ENCODE results near the gene ALK.

ALK gene

DNA sequence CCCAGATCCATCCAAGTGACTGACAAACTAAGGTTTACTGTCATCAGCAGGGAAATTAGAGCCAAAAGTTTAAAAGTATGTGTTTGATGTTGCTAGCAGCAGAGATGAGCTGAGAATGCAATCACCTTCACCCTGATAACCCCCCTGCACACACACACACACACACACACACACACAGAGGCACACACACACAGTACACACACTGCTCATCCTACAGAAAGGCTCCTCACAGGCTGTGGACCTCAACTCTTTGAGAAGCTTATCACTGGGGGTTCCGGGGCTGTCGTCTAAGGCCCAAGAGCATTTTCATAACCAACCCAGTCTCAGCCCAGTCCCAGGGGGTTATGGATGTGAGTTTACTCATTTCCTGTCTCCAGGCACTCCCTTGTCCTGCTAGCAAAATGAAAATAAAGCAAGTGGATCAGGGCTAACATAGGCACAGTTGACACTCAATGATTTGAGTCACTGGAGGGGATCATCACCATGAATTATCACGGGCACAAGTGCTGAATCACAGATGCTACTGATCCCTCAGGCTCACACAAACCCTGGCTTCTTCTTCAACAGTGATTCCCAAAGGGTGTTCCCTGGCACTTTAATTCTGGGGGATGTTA is 76.6 kb downstream of the ALK start:
- TF ChIP-seq, protein P1, sequence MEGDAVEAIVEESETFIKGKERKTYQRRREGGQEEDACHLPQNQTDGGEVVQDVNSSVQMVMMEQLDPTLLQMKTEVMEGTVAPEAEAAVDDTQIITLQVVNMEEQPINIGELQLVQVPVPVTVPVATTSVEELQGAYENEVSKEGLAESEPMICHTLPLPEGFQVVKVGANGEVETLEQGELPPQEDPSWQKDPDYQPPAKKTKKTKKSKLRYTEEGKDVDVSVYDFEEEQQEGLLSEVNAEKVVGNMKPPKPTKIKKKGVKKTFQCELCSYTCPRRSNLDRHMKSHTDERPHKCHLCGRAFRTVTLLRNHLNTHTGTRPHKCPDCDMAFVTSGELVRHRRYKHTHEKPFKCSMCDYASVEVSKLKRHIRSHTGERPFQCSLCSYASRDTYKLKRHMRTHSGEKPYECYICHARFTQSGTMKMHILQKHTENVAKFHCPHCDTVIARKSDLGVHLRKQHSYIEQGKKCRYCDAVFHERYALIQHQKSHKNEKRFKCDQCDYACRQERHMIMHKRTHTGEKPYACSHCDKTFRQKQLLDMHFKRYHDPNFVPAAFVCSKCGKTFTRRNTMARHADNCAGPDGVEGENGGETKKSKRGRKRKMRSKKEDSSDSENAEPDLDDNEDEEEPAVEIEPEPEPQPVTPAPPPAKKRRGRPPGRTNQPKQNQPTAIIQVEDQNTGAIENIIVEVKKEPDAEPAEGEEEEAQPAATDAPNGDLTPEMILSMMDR (IDR thresholded peaks at IDR 0.05; ENCODE audit: low read depth, low read length), result no peak
- no peak for DNase-seq (ENCODE audit: extremely low read depth, low read depth)

DNA sequence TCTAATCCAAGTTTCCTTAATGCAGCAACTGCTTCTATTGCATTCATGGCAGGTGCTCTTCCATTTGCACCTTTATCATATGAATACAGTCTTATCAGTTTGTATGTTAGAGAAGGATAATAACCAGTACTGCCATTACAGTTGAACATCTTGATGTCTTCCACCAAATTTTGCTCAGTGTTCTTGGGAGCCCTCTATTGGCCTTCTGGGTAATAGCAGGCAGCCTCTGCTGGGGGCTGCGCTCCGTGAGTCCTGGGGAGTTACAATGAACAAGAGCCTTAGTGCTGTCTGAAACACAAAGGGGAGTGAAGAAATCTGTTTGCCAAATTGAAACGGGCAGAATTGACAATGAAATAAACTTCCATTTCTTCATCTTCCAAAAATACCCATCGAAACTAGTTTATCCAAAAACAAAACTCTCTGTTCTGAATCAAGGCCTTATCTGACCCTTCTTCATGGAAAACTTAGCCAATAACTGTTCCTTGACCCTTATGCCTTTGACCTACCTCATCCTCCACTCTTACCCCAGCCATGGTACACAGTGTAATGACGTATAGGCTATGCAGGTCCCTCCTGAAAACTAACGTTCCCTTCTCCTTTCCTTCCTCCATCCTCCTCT is 79.9 kb downstream of the ALK start:
- TF ChIP-seq, protein P1 (IDR thresholded peaks at IDR 0.05; ENCODE audit: low read depth, low read length), result peak; percentile 99
- peak; percentile 5 for DNase-seq (ENCODE audit: extremely low read depth, low read depth)

DNA sequence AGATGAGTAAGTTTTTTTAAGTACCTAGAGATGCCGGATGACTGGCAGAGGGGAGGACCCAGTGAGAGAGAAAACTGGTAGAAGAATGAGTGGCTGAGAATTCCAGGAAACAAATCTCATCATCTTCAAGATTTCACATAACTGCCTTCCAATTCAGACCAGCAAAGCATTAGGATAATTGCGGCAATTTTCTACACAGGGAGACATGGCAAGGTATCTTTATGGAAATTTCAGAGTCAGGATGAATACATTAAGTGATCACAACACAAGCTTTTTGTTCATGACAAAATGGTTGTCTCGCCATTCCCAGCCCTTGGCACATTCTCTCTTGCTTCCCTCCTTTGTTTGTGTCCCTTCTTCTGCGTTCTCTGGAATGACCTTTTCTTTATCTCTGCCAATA is 82.1 kb downstream of the ALK start:
- TF ChIP-seq, protein P1 (IDR thresholded peaks at IDR 0.05; ENCODE audit: low read depth, low read length), result no peak

DNA sequence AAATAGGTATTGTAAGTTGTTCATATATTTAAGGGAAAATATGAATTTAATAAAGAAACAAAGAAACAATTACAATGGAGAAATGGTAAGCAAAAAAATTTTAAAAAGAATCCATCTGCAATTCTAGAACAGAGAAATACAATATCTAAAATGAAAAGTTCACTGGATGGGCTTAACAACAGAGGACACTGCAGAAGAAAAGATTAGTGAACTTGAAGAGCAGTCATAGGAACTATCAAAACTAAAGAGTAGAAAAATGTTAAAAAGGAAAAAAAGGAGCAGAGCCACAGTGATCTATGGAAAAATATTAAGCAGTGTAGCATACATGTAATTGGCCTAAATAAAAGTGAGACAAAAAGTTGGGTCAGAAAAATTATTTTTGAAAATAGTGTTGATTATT is 83.5 kb downstream of the ALK start:
- TF ChIP-seq, protein P1 (IDR thresholded peaks at IDR 0.05; ENCODE audit: low read depth, low read length), result no peak
- no peak for DNase-seq (ENCODE audit: extremely low read depth, low read depth)

More for the DNA sequence above, 82.1 kb downstream of the ALK start:
- DNase-seq (ENCODE audit: extremely low read depth, low read depth), result no peak

DNA sequence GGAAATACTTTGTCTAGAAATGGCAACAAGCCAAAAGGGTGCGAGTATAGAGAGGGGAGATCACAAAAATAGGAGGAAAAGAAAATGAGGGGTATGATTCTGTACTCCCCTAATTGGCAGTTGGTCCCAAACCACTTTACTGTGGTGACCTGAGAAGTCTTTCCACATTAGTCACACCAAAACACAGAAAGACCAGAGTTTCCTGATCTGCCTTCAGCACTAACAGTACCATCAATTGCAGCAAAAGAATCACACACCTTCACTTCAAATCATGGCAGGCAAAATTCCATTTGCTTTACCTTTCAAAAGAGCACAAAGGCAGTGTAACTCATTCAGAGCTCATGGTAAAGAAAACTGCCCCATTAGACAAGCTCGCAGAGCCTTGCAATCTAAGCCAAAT is 86.8 kb downstream of the ALK start:
- DNase-seq (ENCODE audit: extremely low read depth, low read depth), result no peak
- TF ChIP-seq, protein P1 (IDR thresholded peaks at IDR 0.05; ENCODE audit: low read depth, low read length), result no peak

DNA sequence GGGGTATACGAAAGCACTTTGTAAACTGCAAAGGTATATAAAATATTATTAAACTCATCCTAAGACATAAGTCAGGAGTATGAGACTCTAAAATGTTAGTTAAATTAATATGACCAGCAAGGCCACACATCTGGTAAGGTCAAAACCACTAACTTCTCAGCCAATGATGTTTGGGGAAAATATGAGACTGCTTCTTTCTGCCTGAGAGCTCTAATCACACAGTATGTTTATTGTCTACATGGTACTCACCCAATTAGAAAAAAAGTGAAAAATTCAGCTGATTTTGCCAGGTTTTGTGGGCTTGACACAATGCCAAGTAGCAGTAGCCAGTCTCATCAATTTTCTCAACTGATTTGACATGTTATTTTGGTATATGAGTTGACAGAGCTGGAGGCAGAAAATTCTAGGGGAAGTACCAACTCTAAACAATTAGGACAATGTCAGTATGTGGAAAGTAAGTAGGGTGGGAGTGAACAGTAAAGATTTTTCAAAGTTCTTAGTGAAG is 87.3 kb downstream of the ALK start:
- DNase-seq (ENCODE audit: extremely low read depth, low read depth), result no peak
- TF ChIP-seq, protein P1 (IDR thresholded peaks at IDR 0.05; ENCODE audit: low read depth, low read length), result no peak

DNA sequence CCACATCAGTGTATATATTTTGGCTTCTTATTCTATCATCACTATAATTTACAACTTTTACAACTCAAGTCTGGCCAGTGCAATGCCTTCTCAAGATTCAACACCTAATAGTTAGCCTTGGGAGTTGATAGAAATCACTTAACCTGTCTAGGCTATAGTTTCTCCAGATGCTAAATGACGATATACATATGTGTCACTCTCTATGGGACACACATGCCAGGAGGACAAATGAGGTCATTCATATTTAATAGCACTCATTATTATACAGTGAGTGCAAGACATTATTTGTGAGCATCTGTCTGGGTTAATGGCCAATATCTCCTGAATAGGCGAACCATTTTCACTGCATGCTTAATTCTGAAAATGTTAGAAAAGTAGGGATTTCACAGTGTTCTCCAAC is 89.8 kb downstream of the ALK start:
- DNase-seq (ENCODE audit: extremely low read depth, low read depth), result no peak
- TF ChIP-seq, protein P1 (IDR thresholded peaks at IDR 0.05; ENCODE audit: low read depth, low read length), result no peak

Measured in AG09319 (cell line).